ENCODE data around the gene LACRT.
A peak's percentile ranks its signal among the peaks of the same experiment; 100 is the strongest.
"Not testable (repeated sequence)": the region's sequence is repeated elsewhere in the genome, so short reads cannot be mapped to it uniquely, and the experiment has no call there.

LACRT gene

GRCh38 chr12:54634795-54635194, at the start of gene LACRT:
Gene LACRT, minus strand, starts transcription at chr12:54634895. Its CDS starts 54 bp downstream, at chr12:54634841.
- no peak for DNase-seq (ENCODE audit: low read depth)
- TF ChIP-seq, protein P1, sequence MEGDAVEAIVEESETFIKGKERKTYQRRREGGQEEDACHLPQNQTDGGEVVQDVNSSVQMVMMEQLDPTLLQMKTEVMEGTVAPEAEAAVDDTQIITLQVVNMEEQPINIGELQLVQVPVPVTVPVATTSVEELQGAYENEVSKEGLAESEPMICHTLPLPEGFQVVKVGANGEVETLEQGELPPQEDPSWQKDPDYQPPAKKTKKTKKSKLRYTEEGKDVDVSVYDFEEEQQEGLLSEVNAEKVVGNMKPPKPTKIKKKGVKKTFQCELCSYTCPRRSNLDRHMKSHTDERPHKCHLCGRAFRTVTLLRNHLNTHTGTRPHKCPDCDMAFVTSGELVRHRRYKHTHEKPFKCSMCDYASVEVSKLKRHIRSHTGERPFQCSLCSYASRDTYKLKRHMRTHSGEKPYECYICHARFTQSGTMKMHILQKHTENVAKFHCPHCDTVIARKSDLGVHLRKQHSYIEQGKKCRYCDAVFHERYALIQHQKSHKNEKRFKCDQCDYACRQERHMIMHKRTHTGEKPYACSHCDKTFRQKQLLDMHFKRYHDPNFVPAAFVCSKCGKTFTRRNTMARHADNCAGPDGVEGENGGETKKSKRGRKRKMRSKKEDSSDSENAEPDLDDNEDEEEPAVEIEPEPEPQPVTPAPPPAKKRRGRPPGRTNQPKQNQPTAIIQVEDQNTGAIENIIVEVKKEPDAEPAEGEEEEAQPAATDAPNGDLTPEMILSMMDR (conservative IDR thresholded peaks at IDR 0.05; ENCODE audit: low read depth, low read length) = no peak
- H3K4me3 ChIP-seq (ENCODE audit: low read length) = no peak within 1 kb of the TSS

DNA sequence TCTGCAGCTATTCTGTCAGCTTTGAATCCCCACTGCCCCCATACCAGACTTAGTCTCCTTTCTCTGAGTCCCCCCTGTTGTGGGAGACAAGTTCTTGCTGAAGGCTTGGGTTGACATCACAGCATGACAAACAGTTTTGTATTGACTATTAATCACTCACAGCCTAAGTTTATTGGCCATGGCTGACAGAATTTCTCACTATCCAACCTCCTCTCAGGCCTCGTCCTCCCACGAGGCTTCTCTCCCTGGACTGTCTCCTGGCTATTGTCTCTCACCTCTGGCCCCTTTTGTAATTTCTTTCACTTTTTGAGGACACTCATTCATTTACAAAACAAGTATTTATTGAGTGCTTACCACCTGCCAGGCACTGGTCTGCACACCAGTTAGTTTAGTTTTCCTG, 48.7 kb upstream of the LACRT start:
- no peak for DNase-seq (ENCODE audit: low read depth)
- H3K4me3 ChIP-seq (ENCODE audit: low read length) = no peak overlapping the region
- TF ChIP-seq, protein P1 (conservative IDR thresholded peaks at IDR 0.05; ENCODE audit: low read depth, low read length) = no peak

DNA sequence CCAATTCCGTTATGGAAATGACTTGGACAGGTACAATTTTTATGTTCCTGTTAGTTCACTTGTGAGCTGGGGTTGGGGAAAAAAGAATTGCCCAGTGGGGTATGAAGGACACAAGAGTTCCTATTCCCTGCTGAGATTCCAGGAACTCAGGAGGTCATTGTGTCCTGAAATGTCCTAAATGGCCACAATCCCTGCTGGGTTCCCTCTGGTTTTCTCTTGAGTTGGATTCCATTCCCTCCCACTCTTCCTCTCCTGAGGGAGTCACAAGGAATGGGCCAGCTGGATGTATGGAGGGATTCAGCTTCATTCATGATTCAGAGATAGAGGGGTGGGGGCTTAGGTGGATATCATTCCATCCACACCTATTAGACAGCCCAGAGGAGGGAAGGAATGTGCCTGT, 48.0 kb upstream of the LACRT start:
- H3K4me3 ChIP-seq (ENCODE audit: low read length) = no peak overlapping the region
- no peak for DNase-seq (ENCODE audit: low read depth)
- TF ChIP-seq, protein P1 (conservative IDR thresholded peaks at IDR 0.05; ENCODE audit: low read depth, low read length) = no peak

- TF ChIP-seq, protein P1 (conservative IDR thresholded peaks at IDR 0.05; ENCODE audit: low read depth, low read length) = peak; percentile 59
- H3K4me3 ChIP-seq (ENCODE audit: low read length) = no peak overlapping the region
- no peak for DNase-seq (ENCODE audit: low read depth)
Observed at GRCh38 chr12:54680374-54680773, 45.7 kb upstream of the LACRT start.

DNA sequence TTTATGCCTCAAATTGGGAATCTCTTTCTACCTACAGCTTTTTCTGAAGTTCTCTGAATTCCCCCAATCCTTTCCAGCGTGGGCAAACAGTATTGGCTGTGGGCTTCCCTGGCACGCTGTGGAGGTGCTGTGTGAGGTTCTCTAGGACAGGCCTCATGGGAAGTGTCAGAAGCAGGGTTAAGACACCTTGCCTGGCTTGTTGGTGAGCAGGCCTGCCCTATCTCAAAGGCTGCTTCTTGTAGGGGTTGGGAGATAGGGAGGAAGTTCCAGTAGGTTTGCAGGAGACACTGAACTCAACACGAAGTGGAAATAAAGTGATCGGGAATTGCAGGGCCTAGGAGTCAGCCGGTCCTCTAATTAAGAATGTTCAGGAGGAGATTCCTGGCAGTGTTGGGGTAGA, 43.4 kb upstream of the LACRT start:
- no peak overlapping the region for H3K4me3 ChIP-seq (ENCODE audit: low read length)
- TF ChIP-seq, protein P1 (conservative IDR thresholded peaks at IDR 0.05; ENCODE audit: low read depth, low read length) = no peak
- DNase-seq (ENCODE audit: low read depth) = no peak

- H3K4me3 ChIP-seq (ENCODE audit: low read length) = no peak overlapping the region
- TF ChIP-seq, protein P1 (conservative IDR thresholded peaks at IDR 0.05; ENCODE audit: low read depth, low read length) = no peak
- no peak for DNase-seq (ENCODE audit: low read depth)
Observed at GRCh38 chr12:54667945-54668344, 33.2 kb upstream of the LACRT start.

DNA sequence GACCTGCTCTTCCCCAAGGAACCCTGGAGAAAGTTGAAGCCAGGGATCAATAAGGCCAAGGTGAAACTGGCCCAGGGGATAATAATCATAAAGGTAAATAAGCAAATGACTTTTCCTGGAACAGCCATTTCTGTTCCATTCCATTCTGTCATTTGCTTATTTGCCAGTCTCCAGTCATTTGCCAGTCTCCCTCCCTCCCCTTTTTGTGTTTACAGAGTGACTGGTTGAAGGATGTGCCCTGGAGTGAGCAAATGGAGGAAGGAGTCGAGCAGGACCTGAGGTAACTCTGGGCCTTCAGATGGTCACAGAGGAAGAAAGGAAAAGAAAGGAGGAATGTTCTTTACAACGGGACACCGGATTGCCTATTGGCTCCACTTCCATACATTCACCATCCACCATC, 31.3 kb upstream of the LACRT start:
- TF ChIP-seq, protein P1 (conservative IDR thresholded peaks at IDR 0.05; ENCODE audit: low read depth, low read length) = no peak
- H3K4me3 ChIP-seq (ENCODE audit: low read length) = no peak overlapping the region
- DNase-seq (ENCODE audit: low read depth) = no peak

DNA sequence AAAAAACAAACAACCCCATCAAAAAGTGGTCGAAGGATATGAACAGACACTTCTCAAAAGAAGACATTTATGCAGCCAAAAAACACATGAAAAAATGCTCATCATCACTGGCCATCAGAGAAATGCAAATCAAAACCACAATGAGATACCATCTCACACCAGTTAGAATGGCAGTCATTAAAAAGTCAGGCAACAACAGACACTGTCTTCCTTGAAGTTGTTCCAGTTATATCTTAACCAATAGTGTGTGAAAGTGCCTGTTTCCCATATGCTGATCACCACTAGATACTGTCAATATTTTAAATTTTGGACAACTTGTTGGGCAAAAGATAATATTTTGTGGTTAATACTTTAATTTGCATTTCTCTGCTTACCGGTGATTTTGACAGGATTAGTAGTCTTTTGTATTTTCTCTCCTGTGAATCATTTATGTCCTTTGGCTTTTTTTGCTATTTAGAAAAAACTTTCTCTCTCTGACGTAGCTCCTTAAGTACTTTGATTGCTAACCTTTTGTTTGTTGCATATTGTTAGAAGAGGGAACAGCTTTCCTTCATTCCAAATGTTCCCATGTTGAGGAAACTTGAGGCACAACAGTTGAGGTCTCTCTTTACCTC, 30.4 kb upstream of the LACRT start:
- not testable (repeated sequence) for DNase-seq (ENCODE audit: low read depth); H3K4me3 ChIP-seq (ENCODE audit: low read length)

All from retinal pigment epithelial cell (primary cell).